Measurements from ENCODE around the gene MRPL38.

The MRPL38 gene

DNA sequence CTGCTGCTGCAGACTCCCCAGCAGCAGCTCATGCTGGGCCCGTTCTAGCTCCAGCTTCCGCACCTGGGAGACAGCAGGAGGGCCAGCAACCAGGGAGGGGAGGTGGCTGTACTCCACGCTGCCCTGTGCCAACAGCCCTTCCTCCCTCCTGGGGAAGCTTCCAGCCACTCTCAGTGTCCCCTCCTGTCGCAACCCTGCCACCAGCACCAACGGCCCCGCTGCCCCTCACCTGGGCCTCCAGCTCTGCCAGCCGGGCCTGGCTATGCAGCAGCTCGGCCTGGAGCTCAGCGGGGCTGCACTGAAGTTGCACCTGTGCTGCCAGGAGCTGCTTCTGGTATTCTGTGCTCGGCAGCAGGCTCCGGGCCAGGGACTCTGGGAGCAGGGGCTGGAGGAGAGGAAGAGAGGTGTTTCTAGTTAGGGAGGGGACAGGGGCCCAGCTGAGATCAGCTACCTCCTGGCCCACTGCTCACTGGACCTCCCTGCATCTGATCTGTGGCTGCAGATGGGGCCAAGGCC lies 15.4 kb upstream of the MRPL38 start:
- FAIRE-seq, result no peak

DNA sequence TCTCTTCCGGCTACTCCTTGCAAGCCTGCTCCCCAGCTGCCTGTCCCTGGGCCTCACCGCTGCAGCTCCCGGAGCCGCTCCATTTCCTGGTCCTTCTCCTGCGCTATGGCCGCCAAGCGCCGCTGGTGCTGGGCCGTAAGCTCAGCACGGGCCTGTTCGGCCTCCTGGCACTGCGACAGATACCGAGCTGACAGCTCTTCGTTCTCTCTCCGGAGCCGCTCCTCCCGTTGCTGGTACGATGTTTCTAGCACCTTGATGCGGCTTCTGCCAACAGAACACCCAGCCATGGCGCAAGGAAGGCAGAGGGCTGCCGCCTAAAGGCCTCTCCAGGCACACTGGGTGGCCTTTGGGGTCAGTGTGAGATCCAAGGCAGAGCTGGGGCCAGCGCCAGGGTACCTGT lies 14.9 kb upstream of the MRPL38 start:
- DNase-seq (ENCODE audit: low spot score) (no peak), FAIRE-seq (no peak)

More for the DNA sequence above, 15.4 kb upstream of the MRPL38 start:
- no peak for DNase-seq (ENCODE audit: low spot score)

DNA sequence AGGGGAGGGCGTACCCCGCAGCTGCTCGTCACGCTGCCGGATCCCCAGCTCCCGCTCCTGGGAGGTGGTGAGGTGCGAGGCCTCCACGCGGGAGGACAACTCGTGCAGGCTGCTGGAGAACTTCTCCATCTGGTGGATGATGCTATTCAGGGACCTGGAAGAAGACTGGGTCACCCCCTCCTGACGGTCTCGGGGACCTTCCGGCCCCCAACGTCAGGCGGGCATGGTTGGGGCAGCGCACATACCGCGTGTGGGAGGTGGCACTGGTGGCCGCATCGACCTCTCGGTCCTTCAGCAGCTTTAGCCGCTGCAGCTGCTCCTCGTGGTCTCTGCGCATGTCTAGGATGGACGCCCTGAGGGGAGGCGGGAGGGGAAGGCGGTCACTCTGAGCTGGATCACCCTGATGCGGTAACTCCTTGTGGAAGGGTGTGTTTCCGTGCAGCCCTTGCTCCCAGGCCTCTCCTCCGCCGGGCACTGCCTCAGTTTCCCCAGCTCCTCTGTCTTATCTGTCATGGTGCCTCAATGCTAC lies 13.3 kb upstream of the MRPL38 start:
- DNase-seq (ENCODE audit: low spot score), result no peak

DNA sequence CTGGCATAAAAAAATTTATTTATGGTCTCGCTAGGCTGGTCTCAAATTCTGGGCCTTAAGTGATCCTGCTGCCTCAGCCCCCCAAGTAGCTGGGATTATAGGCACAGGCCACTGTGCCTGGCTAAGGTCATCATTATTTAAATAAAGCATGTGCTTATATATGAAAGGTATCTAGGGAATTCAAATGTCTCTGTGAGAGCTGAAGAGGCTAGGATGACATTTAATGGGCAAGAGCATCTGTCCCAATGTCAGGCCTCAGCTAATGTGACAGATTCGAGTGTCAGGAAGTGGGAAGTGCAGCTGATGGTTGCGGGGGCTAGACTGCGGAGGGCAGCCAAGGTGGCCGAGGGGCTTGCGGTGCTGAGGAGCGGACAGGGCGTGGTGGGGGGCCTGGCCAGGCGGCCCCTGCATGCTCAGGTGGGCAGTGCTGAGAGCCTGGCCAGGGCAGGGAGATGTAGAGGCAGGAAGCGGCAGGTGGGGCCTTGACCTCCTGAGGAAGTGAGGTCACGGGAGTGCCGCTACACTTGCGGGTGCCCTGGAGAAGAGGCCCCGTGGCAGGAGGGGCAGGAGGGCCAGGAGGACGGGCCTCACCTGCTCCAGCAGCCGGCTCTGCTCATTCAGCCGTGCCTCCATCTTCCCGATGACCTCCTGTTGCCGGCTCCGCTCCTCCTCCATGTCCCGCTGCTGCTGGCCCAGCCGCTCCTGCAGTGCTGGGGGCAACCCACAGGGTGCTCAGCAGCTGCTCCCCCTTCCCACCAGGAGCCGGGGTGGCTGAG lies 12.6 kb upstream of the MRPL38 start:
- DNase-seq (ENCODE audit: low spot score) (no peak), FAIRE-seq (no peak)

More for the DNA sequence above, 13.3 kb upstream of the MRPL38 start:
- no peak for FAIRE-seq

DNA sequence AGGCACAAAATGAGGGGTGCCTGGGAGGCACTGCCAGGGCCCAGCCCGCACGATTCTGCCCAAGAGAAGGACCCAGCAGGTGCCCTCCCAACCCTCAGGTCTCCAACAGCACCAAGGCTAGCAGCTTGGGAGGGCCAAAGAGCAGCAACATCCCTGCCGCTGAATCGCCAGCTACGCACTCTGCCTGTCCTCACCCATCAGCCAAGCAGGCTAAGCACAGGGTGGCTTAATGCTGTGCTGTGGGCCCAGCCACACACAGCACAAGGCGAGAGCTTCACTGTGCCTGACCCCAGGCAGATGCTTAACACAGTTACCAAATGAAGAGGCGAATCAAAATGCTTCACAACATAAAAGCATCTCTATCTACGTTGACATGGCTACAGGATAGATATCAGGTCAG lies 10.6 kb upstream of the MRPL38 start:
- FAIRE-seq (no peak), DNase-seq (ENCODE audit: low spot score) (no peak)

DNA sequence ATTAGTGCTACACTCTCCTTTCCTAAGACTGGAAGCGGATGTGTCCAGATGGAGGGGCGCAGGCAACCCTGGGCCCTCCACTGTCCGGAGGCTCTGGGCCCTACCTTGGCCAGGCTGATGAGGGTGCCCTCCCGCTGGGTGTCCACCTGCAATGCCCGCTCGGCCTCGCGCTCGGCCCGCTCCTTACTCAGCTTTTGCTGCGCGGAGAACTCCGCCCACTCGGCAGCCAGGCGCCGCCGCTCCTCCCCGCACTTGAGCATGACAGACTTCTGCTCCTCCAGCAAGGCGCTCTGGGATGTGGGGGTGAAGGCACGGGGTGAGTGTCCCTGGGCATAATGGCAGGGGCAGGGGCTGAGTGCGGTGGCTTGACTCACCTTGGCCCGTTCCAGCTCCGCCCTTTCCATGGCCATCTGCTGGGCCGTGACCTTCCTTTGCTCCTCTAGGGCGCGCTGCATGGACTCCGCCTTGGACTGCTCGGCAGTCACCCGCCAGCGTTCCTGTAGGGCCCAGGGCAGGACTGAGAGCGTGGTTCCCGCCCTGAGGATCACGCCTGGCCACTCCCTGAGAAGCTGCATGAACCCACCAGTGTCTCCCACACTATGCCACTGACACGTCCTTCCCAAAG lies 10.1 kb upstream of the MRPL38 start:
- FAIRE-seq (no peak), DNase-seq (ENCODE audit: low spot score) (no peak)

DNA sequence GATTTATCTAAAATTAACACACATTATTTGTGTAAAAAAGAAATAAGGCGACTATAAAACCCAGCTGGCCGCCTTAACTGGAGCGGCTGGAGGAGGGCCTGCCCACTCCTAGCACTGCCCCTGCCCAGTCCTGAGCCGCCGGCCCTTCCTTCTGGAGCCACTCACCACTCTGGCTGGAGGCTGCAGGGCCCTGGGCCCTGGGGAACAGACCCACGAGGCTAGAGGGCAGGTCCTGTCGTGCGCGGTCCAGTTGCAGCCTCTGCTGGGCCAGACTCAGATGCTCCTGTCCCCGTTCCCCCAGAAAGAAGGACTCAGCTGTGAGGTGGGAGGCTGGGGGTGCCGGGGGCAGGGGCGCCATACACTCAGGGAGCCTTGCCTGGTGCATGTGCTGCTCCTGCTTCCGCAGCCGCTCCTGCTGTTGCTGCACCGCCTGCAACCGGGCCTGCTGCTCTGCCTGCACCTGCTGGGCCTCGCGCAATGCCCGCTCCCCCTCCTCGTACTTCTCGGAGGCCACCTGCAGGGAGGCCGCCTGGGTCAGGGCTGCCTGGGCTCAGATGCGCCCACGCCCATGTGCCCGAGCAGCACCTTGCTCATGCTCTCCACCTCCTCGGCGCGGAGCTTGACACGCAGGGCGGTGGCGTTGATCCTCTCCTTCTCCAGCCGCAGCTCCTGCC lies 9.0 kb upstream of the MRPL38 start:
- FAIRE-seq (no peak), DNase-seq (ENCODE audit: low spot score) (no peak)

DNA sequence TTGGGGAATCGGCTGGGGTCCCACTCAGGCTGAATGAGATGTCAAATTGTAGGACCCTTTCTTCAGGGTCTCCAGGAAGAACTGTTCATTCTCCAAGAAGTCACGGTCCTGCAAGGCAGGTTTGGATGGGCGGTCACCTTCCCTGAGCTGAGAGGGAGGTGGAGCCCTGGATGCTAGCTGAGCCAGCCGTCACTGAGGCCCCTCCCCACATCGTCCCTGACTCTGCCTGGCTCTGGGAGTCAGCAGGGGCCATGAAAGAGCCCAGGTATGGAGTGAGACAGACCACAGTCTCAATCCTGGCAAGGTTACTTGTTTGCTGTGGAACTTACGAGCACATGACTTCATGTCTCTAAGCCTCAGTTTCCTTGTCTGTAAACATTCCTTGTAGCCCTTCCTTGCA lies 6.0 kb upstream of the MRPL38 start:
- no peak for DNase-seq (ENCODE audit: low spot score)
- FAIRE-seq, result no peak

DNA sequence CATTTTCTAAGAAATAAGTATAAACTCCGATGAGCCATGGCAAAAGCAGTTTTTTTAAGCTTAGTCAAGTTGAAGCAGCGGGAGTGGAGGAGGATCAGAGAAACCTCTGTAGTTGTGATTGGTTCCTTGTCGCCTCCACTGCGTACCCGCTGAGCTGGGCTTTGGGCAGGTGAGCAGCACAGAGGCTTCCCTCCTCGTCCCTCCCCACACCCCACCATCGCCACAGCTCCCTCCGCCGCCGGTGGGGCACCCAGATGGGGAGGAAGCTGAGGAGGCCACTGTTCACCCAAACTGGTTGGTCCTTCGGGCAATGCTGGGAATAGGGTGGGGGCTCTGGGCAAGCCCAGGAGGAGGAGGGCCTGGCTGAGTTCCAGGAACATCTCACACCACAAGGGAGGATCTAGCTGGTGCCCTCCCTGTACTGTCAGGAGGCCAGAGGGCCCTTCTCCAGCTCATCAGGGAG lies 5.2 kb upstream of the MRPL38 start:
- no peak for FAIRE-seq
- DNase-seq (ENCODE audit: low spot score), result no peak

DNA sequence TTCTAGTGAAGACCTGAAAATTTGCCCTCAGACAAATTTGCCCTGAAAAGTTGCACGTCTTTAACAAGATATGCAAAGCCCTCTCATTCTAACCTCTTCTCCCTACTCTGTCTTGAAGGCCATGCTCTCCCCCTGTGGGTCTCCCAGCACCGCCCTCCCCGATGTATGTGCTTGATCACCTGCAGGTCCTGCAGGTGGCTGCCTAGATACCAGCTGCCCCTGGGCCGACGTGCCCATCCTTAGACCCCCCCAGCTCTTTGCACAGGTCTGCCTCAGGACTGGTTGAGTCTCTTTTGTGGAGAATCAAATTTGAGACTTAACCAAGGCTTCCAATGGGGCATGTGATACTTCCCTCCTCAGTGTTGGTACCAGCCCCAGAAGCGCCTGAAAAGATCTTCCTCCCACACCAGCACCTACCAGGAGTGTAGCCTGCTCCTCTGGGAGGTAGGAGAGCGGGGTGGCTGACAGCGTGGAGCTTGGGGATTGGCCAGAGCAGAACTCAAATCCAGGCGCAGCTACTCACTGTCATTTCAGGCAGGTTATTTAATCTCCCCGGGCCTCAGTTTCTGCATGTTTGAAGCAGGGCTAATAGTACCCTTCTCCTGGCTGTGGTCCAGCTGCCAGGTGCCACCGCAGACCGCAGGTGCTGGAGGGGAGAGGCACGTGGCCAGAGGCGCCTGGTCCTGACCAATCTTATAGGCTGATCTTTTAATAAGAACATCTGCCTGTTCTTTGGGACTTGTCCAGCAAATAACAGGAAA lies 4.5 kb upstream of the MRPL38 start:
- FAIRE-seq (no peak), DNase-seq (ENCODE audit: low spot score) (no peak)

DNA sequence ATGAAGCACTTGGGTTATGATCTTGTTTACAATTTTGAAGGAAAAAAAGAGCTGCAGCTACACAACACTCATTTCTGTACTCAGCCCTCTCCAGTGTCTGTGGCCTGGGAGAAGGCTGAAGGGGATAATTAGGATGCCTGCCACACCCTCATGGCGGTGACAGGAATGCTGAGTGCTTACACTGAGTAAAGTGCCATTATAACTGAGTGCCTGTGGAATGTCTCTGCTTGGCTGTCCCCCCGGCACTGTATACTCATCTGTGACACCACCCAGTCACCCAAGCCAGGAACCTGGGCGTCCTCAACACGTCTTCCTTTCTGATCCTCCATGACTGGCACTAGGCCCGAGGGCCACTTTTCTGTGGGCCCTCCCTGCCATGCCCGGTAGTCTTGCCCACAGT lies 3.5 kb upstream of the MRPL38 start:
- DNase-seq (ENCODE audit: low spot score), result no peak

DNA sequence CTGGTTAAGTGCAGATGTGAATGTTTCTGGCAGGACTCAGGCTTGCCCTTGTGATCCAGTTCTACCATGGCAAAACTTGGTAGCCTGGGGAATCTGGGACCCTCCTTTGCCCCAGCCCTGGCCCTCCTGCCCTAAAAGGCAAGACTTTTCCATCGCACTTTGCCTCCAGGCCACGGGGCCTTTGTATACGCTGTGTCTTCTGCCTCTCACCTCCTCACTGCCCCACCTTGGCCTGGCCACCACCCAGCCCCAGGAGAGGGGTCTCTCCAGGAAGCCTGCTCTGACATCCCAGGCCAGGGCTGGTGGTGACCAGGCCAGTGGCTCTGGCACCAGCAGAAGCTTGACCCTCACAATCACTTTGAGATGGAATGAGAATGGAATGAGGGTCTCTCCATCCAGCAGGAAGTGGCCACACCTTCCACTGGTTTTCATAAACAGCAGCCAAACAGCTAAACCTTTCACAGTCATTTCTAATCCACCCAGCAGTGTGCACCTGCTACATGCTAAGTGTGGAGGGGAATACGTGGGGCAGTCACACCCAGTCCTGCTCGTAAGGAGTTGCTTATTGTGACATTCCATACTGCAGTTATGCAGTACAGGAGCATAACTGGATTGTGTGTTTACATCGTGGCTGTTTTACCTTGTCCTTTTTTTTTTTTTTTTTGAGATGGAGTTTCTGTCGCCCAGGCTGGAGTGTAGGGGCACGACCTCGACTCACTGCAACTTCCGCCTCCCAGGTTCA lies 1.6 kb upstream of the MRPL38 start:
- no peak for DNase-seq (ENCODE audit: low spot score)
- FAIRE-seq, result no peak

More for the DNA sequence above, 3.5 kb upstream of the MRPL38 start:
- no peak for FAIRE-seq

DNA sequence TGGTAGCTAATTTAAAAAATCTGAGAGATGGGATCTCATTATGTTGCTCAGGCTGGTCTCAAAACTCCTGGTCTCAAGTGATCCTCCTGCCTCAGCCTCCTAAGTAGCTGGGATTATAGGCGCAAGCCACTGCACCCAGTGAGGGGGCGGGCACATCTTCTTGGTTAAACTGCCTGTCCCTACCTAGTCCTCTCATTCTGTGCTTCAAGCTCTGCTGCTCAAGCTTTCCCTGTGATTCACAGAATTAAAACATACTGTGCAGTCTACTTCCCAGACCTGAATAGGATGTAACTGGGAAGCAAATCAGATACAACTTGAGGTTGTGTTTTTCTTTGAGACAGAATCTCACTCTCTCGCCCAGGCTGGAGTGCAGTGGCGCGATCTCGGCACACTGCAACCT lies 2.3 kb downstream of the MRPL38 start:
- FAIRE-seq, result no peak
- peak; percentile 35 for DNase-seq (ENCODE audit: low spot score)

DNA sequence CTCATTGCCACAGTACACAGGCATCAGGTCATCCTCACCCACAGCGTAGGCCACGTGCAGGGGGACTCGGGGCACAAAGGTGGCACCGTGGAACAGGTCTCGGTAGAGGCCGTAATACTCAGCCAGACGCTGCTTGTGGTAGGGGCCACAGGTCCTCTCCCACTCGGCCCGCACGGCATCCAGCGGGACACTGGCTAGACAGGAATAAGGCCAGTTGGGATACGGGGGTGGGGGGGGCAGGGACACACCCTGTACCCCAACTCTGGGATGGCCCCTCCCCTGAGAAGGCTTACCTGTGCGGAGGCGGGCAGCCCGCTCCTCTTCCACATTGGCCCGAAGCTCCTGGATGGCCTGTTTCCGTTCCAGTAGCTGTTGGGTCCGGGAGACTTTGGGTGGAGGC lies 3.0 kb downstream of the MRPL38 start:
- DNase-seq (ENCODE audit: low spot score) (no peak), FAIRE-seq (no peak)

DNA sequence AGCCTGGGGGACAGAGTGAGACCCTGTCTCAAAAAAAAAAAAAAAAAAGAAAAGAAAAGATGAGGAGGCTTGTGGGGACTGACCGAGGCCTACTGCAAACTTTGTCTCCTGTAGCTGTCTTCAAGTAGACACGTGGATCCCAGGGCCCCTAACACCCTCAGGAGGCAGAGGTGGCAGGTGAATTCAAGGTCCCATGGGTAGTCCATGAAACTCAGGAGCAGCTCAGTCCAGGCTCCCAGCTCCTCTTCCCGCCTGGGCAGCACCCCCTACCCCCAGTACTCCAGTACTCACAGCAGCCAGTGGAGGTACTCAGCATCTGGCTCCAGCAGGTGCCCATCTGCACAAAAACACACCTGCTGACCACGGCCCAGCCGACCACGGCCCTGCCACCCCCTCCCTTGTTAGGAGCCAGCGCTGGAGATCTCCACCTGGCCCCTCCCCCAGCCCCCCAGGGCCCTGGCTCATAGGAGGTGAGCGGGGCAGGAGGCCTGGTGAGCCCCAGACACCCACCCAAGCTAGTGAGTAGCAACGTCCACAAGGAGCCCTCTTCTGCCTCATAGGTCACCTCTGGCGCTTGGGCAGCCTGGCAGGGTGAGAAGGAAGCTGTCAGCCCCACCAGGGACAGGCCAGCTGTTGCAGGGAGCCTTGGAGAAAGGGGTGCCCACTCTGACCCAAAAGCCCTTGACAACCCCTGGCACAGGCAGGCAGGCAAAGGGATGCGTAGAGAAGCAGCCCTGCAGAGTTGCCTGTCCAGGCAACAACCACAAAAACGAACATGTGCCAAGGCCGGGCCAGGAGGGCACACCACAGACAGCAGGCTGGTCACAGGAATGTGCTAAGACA lies 3.8 kb downstream of the MRPL38 start:
- FAIRE-seq, result no peak
- no peak for DNase-seq (ENCODE audit: low spot score)

DNA sequence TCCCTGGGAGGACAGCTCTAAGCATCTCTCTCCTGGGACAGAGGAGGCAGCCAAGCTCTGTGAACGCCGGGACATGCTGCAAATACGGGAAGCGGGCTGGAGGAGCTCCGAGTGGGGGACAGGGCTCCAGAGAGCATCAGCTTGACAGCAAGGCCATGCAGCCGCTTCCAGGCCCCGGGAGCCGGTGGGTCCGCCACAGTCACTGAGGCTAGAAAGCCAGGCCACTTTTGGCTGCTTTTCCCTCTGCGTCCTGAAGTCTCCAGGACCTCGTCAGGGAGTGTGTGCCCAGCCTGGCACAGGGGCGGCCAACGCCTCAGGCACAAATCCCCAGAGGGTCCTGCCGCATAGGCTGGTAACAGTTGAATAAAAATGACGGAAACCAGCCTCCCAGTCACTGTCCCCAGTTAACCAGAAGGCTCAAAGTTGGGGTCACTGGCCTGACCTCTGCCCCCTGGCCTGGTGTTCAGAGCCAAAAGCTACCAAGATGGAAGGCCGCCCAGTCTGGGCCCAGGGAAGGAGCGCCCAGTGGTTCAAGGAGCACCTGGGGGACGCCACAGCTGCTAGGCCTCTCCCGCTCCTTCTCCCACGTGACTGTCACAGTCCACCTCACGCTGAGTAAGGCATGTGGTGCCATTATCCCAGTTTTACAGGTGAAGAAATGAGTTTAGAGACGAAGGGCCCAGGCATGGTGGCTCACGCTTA lies 4.8 kb downstream of the MRPL38 start:
- FAIRE-seq, result no peak
- no peak for DNase-seq (ENCODE audit: low spot score)

DNA sequence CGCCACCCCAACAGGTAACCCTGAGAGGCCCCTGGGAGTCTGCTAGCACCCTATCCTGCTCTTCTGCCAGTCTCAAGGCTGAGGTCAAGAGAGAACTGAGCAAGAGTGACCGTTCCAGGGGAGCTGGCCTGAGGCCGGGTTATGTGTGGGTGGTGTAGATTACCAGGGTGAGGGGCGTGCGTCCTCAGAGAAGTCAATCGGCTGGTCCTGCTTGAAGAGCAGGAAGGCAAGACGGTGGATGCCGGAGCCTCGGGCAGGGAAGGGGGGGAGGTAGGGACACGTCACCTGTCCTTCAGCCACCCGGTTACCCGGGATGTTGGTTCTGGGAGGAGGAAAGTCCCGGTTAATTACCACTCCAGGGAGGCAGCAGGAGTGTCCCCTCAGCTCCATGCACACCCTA lies 5.3 kb downstream of the MRPL38 start:
- FAIRE-seq (no peak), DNase-seq (ENCODE audit: low spot score) (no peak)

DNA sequence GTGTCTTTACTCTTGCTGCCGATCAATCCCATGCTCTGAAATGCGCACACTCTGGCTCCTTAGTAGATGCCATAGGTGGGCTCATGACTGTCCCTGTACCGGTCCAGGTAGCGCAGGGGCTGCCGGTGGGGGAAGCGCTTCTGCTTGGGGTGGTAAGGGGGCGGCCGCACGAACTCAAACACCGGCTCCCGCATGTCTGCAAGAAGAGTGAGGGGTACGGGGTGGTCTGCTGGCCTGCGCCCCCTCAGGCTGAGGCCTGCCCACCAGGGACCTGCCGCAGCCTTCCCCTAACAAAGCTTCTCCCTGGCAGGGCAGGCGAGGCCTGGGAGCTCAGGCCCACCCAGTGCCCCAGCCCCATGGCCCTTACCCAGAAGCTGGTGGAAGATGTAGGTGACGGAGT lies 5.9 kb downstream of the MRPL38 start:
- no peak for DNase-seq (ENCODE audit: low spot score)
- FAIRE-seq, result no peak

DNA sequence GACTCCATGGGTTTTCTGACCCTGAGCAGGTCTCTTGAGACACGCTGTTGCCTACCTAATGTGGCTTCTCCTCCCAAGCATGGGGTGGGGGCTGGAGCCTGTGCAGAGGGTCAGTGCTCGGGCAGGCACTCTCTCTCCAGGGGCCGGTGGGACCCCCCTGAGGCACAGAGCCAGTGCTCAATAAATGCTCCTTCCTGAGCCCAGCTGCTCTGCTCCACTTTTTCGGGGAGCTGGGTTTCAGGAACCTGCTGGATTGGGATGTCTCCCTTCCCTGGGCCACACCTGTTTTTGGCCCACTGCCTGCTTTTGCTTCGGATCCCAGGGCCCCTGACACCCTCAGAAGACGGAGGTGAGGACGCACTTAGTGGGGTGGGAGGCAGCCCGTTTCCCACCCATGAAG lies 6.6 kb downstream of the MRPL38 start:
- DNase-seq (ENCODE audit: low spot score) (no peak), FAIRE-seq (no peak)
